GM10266 (cell line): ENCODE results near the gene EDN2.

ENCODE experiments used
- DNase-seq: peaks from one replicate; pipeline ENCODE4 v3.0.0; 2012; ENCODE audit errors: extremely low spot score
- TF ChIP-seq, protein P1 (sequence below): IDR thresholded peaks from 2 replicates; pipeline ENCODE4 v1.5.1; 2012; ENCODE audit warnings: mild to moderate bottlenecking, low read depth; ENCODE audit not compliant: control insufficient read depth, insufficient read depth; ENCODE audit errors: missing control alignments

The EDN2 gene

DNA sequence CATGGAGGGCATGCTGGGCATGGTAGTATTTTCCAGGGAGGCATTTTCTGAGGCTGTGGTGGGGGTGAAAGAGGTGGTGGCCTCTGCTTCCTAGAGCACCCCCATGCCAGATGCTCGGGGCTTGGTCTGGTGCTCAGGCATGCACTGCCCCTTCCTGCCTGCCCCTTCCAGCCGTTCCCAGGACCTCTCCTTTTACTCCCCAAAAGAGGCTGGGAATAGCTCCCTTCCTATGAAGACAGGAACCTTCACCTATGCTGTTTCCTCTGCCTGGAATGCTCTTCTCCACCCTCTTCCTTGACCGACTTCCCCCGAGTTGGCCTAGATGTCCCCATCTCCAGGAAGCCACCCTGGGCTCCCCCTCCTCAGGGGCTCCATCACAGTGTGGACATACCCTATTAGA is 9.1 kb downstream of the EDN2 start:
- DNase-seq: no peak
- TF ChIP-seq, protein P1, sequence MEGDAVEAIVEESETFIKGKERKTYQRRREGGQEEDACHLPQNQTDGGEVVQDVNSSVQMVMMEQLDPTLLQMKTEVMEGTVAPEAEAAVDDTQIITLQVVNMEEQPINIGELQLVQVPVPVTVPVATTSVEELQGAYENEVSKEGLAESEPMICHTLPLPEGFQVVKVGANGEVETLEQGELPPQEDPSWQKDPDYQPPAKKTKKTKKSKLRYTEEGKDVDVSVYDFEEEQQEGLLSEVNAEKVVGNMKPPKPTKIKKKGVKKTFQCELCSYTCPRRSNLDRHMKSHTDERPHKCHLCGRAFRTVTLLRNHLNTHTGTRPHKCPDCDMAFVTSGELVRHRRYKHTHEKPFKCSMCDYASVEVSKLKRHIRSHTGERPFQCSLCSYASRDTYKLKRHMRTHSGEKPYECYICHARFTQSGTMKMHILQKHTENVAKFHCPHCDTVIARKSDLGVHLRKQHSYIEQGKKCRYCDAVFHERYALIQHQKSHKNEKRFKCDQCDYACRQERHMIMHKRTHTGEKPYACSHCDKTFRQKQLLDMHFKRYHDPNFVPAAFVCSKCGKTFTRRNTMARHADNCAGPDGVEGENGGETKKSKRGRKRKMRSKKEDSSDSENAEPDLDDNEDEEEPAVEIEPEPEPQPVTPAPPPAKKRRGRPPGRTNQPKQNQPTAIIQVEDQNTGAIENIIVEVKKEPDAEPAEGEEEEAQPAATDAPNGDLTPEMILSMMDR: no peak

DNA sequence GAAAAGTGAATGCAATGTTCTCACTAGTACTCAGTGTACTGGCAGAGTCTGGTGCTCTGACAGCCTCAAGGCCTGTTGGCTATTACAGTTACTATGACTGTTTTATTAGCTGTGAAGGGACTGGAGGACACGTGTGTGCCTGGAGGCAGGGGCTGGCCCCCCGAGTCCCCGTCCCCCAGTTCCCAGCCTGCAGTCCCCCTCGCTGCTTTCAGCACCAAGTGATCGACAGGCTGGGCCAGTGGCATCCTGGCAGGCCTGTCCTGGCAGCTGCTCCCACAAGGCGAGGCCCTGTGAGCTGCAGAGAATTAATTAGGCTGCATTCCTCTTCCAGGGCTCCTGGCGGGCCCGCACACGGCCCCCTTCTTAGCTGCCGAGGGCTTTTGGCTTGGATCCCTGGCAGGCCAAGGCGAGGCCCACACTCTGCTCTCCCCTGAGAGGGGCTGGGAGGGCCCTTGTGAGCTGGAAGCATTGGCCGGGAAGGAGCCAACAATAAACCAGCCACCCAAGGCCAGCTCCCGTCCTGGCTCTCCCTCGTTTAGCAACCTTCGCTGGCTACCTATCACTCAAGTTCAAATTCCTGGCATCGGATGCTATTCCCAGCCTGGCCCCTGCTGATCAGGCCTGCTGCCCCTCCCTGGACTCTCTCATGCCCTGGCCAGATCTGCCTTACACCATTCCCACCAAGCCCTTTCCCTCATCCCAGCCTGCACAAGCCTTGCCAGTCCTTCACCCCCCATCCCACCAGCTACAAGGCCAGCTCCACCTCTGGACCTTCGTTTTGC is 9.8 kb downstream of the EDN2 start:
- no peak for DNase-seq
- TF ChIP-seq, protein P1: no peak

DNA sequence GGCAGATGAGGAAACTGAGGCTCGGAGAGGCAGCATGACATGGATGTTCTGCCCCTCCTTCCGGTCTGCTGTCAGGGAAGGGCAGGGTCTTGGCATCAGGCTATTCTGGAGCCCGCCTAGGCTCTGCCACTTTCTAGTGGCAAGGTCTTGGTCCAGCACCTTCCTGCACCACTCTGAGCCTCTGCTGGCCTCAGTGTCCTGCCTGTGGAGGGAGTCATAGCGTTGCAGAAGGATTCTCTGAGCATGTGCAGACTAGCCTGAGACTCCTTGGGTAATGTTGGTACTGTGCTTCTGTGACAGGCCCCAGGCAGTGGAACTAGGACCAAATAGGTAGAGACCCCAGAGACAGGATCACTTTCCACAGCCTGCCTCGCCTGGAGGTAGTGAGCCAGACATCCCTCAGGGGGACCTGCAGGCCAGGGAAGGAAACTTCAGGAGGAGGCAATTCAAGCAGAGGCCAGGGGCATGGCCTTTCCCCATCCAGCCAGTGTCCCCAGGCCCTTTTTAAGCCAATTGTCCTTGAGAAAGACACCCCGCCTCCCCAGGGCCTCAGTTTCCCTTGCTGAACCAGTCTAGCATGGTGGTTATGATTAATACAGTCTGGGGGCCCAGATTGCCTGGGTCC is 10.6 kb downstream of the EDN2 start:
- TF ChIP-seq, protein P1: no peak

DNA sequence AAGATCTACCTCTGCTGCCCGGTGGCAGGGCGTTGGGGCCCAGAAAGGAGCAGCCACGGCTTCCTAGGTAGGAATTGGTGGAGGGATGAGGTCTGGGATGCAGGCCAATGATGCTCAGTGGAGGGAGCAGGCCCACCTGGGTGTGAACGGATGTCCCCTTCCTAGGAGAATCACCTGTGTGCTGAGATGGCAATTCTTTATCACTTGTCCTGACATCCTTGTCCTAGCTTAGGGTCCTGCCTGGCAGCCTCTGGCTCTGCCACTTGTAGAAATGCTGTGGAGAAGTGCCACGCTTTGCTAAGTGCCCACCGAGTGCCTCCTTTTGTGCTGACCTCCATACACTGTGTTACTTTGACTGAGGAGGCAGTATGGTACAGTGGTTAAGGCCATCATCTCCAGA is 12.8 kb downstream of the EDN2 start:
- TF ChIP-seq, protein P1: no peak
- no peak for DNase-seq

More for the DNA sequence above, 10.6 kb downstream of the EDN2 start:
- no peak for DNase-seq

DNA sequence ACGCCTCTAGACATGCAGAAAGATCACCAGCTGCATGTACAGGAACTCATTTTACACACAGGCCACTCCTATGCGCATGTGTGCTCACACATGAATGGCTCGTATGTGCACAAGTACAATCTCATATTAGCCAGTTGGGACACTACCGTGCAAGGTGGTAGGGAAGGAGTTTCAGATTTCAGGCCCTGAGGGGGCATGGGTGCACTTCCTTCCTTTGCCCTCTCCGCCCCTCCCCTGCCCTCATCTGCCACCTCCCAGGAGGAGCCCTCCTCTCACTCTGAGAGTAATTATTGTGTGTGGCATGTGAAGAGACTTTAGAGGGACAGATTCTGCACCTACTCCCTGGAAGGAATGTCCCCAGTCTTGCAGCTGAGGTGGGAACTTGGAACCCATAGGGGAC is 14.8 kb downstream of the EDN2 start:
- TF ChIP-seq, protein P1: no peak

DNA sequence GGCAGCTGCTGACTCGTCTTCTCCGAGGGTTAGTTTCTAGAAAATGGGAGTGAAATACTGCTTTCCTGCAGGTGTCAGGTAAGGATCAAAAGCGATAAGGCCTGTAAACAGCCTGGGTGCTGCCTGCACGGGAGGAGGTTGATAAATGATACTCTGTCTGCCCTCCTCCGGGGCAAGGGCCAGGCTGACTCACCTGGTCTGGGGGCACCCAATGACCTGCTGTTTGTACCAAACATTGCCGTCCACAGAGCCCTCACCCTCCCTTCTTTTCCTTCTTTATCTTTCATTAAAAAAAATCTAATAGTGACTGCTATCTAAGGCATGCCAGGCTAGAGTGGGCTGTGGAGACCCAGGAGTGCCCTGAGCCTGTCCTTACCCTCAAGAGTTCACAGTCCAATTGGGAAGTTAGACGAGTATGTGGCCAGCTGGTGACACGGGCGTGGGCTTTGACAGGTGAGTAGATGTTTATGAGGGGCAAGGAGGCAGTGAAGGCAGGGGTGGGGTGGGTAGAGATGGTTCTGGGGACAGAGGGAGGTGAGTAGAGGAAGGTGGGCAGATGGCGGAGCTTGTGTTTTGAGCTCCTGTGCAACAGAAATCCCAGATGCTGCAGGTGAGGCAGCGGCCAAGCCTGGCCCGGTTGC is 16.2 kb downstream of the EDN2 start:
- TF ChIP-seq, protein P1: no peak

More for the DNA sequence above, 14.8 kb downstream of the EDN2 start:
- DNase-seq: no peak

More for the DNA sequence above, 16.2 kb downstream of the EDN2 start:
- no peak for DNase-seq
